HepG2 (cell line): ENCODE results near the gene SHANK3. TPM values are rescaled to one million over a fixed set of nuclear protein-coding genes. Genes with fewer than 3 reads are reported as not detected.

Experiments
- BRCA1 ChIP-seq: sonication (generic); formaldehyde crosslinking; IDR thresholded peaks from 2 replicates; pipeline ENCODE4 v1.4.0; 2020; ENCODE audit warnings: missing genetic modification reagents
- CBX5 ChIP-seq: sonication (generic); formaldehyde crosslinking; IDR thresholded peaks from 2 replicates; pipeline ENCODE4 v1.4.0; 2020; ENCODE audit warnings: missing genetic modification reagents, borderline replicate concordance
- DPF2 ChIP-seq: sonication (generic); formaldehyde crosslinking; IDR thresholded peaks from 2 replicates; pipeline ENCODE4 v1.4.0; 2020; ENCODE audit warnings: mild to moderate bottlenecking, low read depth, missing genetic modification reagents, borderline replicate concordance
- FIP1L1 ChIP-seq: fragments of 200-400 bp; formaldehyde crosslinking; IDR thresholded peaks from 2 replicates; pipeline ENCODE4 v1.6.1; 2018; ENCODE audit warnings: low read depth, mild to moderate bottlenecking, low read length, moderate library complexity, borderline replicate concordance; ENCODE audit not compliant: insufficient read depth
- GATAD2A ChIP-seq: IDR thresholded peaks from 2 replicates; pipeline ENCODE4 v1.6.1; 2016
- HES4 ChIP-seq: sonication (generic); formaldehyde crosslinking; IDR thresholded peaks from 2 replicates; pipeline ENCODE4 v1.9.0; 2021; ENCODE audit warnings: mild to moderate bottlenecking, missing genetic modification reagents, borderline replicate concordance
- IKZF1 ChIP-seq: fragments of 450-650 bp; IDR thresholded peaks from 2 replicates; pipeline ENCODE4 v1.7.1; 2016
- MTF2 ChIP-seq: sonication (generic); formaldehyde crosslinking; IDR thresholded peaks from 2 replicates; pipeline ENCODE4 v1.5.0; 2020; ENCODE audit warnings: missing genetic modification reagents, borderline replicate concordance
- ONECUT2 ChIP-seq: sonication (generic); formaldehyde crosslinking; IDR thresholded peaks from 2 replicates; pipeline ENCODE4 v1.4.0; 2020; ENCODE audit warnings: missing genetic modification reagents
- PLSCR1 ChIP-seq: sonication (generic); formaldehyde crosslinking; IDR thresholded peaks from 2 replicates; pipeline ENCODE4 v1.5.0; 2020; ENCODE audit warnings: missing genetic modification reagents, mild to moderate bottlenecking, borderline replicate concordance
- RBM39 ChIP-seq: fragments of 200-400 bp; formaldehyde crosslinking; IDR thresholded peaks from one replicate; pipeline ENCODE4 v1.6.1; 2018; ENCODE audit warnings: antibody characterized with exemption, mild to moderate bottlenecking, low read depth, low read length; ENCODE audit not compliant: poor library complexity, severe bottlenecking
- TBP ChIP-seq: sonication (generic); formaldehyde crosslinking; IDR thresholded peaks from 2 replicates; pipeline ENCODE4 v1.5.0; 2020; ENCODE audit warnings: missing genetic modification reagents
- ZNF20 ChIP-seq: sonication (generic); formaldehyde crosslinking; IDR thresholded peaks from 2 replicates; pipeline ENCODE4 v1.4.0; 2020; ENCODE audit warnings: mild to moderate bottlenecking, moderate library complexity, missing genetic modification reagents
- ZNF329 ChIP-seq: sonication (generic); formaldehyde crosslinking; IDR thresholded peaks from 2 replicates; pipeline ENCODE4 v1.9.0; 2021; ENCODE audit warnings: low read depth, mild to moderate bottlenecking, missing genetic modification reagents
- ZNF570 ChIP-seq: sonication (generic); formaldehyde crosslinking; IDR thresholded peaks from 2 replicates; pipeline ENCODE4 v1.4.0; 2020; ENCODE audit warnings: mild to moderate bottlenecking, missing genetic modification reagents, borderline replicate concordance
- ZNF709 ChIP-seq: sonication (generic); formaldehyde crosslinking; IDR thresholded peaks from 2 replicates; pipeline ENCODE4 v1.5.0; 2020; ENCODE audit warnings: mild to moderate bottlenecking, missing genetic modification reagents
- ZNF737 ChIP-seq: sonication (generic); formaldehyde crosslinking; IDR thresholded peaks from 2 replicates; pipeline ENCODE4 v1.5.0; 2020; ENCODE audit warnings: missing genetic modification reagents, mild to moderate bottlenecking, borderline replicate concordance
- ZNF749 ChIP-seq: sonication (generic); formaldehyde crosslinking; IDR thresholded peaks from 2 replicates; pipeline ENCODE4 v1.8.0; 2022; ENCODE audit warnings: mild to moderate bottlenecking, missing genetic modification reagents, moderate library complexity, borderline replicate concordance
- ZNF792 ChIP-seq: IDR thresholded peaks from 2 replicates; pipeline ENCODE4 v1.6.1; 2016
- ZUFSP ChIP-seq: sonication (generic); formaldehyde crosslinking; IDR thresholded peaks from 2 replicates; pipeline ENCODE4 v1.9.0; 2021; ENCODE audit warnings: missing genetic modification reagents, mild to moderate bottlenecking, borderline replicate concordance
- polyA plus RNA-seq, 8 experiments: library from polyadenylated mRNA; depleted of rRNA in 3 of 8; stranded (reverse) in 7 of 8; unstranded in 1 of 8; fragments of >200 nt; fragmentation: Illumina TruSeq in 4 of 8; extraction: Trizol in 4 of 8; gene quantifications; 2 replicates each; pipeline versions ENCODE4 v1.2.1 to v1.2.3, GENCODE V29; 2011 to 2016; ENCODE audit warnings: low read depth in 4 of 8, missing spikeins in 1 of 8, mixed read lengths in 1 of 8; ENCODE audit not compliant: insufficient read depth in 1 of 8
- total RNA-seq, 5 experiments: library from RNA; depleted of rRNA; stranded (reverse); fragments of >200 nt; fragmentation: Illumina TruSeq; extraction: Trizol; gene quantifications; 2 replicates each; pipeline ENCODE4 v1.2.3, GENCODE V29; 2016; ENCODE audit warnings: low read depth in 1 of 5
- TF ChIP-seq, protein P1 (sequence below): sonication (generic); formaldehyde crosslinking; IDR thresholded peaks from 2 replicates; pipeline ENCODE4 v1.8.0; 2022; ENCODE audit warnings: missing genetic modification reagents, mild to moderate bottlenecking, inconsistent platforms, borderline replicate concordance
- TF ChIP-seq, protein P2 (sequence below): sonication (generic); formaldehyde crosslinking; IDR thresholded peaks from 2 replicates; pipeline ENCODE4 v1.4.0; 2020; ENCODE audit warnings: mild to moderate bottlenecking, missing genetic modification reagents
- TF ChIP-seq, protein P3 (sequence below): sonication (generic); formaldehyde crosslinking; IDR thresholded peaks from 2 replicates; pipeline ENCODE4 v1.4.0; 2020; ENCODE audit warnings: missing genetic modification reagents

SHANK3 gene
- total and polyA plus RNA-seq, 2 of the 13 experiments (the other 11 are each of a cell fraction or from before 2014, with no cell fraction given) = 2.9 to 4.6 TPM

GRCh38 chr22:50699756-50700386 lies 27.2 kb downstream of the SHANK3 start (continued):
- TF ChIP-seq, protein P1, sequence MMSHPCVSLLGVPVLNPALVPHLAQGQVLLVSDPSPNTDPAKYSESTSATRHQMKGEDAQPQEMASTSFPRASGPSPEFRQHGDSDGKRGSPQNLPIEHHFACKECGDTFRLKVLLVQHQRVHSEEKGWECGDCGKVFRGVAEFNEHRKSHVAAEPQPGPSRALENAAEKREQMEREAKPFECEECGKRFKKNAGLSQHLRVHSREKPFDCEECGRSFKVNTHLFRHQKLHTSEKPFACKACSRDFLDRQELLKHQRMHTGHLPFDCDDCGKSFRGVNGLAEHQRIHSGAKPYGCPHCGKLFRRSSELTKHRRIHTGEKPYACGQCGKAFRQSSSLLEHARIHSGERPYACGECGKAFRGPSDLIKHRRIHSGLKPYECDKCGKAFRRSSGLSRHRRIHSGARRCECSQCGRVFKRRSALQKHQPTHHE (CRISPR knock-in tag) = no peak
- TF ChIP-seq RBM39 (peak; percentile 25), DPF2 (CRISPR knock-in tag) (no peak), MTF2 (CRISPR knock-in tag) (peak; percentile 45; the same call in 1 of the 2 replicates), HES4 (CRISPR knock-in tag) (no peak), BRCA1 (CRISPR knock-in tag) (0 out of 2 replicates have a peak, but pooled peaks have one; percentile 23), GATAD2A (CRISPR knock-in tag) (no peak), ONECUT2 (CRISPR knock-in tag) (no peak), PLSCR1 (CRISPR knock-in tag) (no peak), FIP1L1 (no peak), ZUFSP (CRISPR knock-in tag) (no peak), IKZF1 (no peak), CBX5 (CRISPR knock-in tag) (0 out of 2 replicates have a peak, but pooled peaks have one; percentile 16), ZNF709 (CRISPR knock-in tag) (no peak), TBP (CRISPR knock-in tag) (no peak), ZNF20 (no peak), ZNF570 (CRISPR knock-in tag) (no peak), ZNF737 (CRISPR knock-in tag) (no peak), ZNF749 (CRISPR knock-in tag) (no peak), ZNF792 (CRISPR knock-in tag) (no peak), ZNF329 (CRISPR knock-in tag) (no peak)
- TF ChIP-seq, protein P2, sequence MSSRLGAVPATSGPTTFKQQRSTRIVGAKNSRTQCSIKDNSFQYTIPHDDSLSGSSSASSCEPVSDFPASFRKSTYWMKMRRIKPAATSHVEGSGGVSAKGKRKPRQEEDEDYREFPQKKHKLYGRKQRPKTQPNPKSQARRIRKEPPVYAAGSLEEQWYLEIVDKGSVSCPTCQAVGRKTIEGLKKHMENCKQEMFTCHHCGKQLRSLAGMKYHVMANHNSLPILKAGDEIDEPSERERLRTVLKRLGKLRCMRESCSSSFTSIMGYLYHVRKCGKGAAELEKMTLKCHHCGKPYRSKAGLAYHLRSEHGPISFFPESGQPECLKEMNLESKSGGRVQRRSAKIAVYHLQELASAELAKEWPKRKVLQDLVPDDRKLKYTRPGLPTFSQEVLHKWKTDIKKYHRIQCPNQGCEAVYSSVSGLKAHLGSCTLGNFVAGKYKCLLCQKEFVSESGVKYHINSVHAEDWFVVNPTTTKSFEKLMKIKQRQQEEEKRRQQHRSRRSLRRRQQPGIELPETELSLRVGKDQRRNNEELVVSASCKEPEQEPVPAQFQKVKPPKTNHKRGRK = no peak
- TF ChIP-seq, protein P3, sequence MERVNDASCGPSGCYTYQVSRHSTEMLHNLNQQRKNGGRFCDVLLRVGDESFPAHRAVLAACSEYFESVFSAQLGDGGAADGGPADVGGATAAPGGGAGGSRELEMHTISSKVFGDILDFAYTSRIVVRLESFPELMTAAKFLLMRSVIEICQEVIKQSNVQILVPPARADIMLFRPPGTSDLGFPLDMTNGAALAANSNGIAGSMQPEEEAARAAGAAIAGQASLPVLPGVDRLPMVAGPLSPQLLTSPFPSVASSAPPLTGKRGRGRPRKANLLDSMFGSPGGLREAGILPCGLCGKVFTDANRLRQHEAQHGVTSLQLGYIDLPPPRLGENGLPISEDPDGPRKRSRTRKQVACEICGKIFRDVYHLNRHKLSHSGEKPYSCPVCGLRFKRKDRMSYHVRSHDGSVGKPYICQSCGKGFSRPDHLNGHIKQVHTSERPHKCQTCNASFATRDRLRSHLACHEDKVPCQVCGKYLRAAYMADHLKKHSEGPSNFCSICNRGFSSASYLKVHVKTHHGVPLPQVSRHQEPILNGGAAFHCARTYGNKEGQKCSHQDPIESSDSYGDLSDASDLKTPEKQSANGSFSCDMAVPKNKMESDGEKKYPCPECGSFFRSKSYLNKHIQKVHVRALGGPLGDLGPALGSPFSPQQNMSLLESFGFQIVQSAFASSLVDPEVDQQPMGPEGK (CRISPR knock-in tag) = 0 out of 2 replicates have a peak, but pooled peaks have one; percentile 43
